WTC11 (cell line): ENCODE measurements around the gene ESYT3.

Experiments used
- AFF4 ChIP-seq: sonication (generic); formaldehyde crosslinking; IDR thresholded peaks from 2 replicates; pipeline ENCODE4 v1.8.1; 2023; ENCODE audit warnings: mild to moderate bottlenecking, missing genetic modification reagents, borderline replicate concordance
- CREB1 ChIP-seq: sonication (generic); formaldehyde crosslinking; IDR thresholded peaks from 2 replicates; pipeline ENCODE4 v1.8.0; 2023; ENCODE audit warnings: mild to moderate bottlenecking, missing genetic modification reagents
- CTCF ChIP-seq: fragments of 200-600 bp; IDR thresholded peaks from 2 replicates; pipeline ENCODE4 v1.8.0; 2022; ENCODE audit warnings: antibody characterized with exemption
- E2F1 ChIP-seq: sonication (generic); formaldehyde crosslinking; IDR thresholded peaks from 2 replicates; pipeline ENCODE4 v1.8.0; 2022; ENCODE audit warnings: mild to moderate bottlenecking, missing genetic modification reagents
- ERG ChIP-seq: fragments of 250-450 bp; sonication (Bioruptor Pico); IDR thresholded peaks from 2 replicates; pipeline ENCODE4 v1.8.0; 2021; ENCODE audit warnings: mild to moderate bottlenecking
- FOXJ3 ChIP-seq: sonication (generic); formaldehyde crosslinking; IDR thresholded peaks from 2 replicates; pipeline ENCODE4 v1.9.0; 2021; ENCODE audit warnings: missing genetic modification reagents, mild to moderate bottlenecking, borderline replicate concordance
- HMGXB4 ChIP-seq: sonication (generic); formaldehyde crosslinking; IDR thresholded peaks from 2 replicates; pipeline ENCODE4 v1.8.1; 2023; ENCODE audit warnings: mild to moderate bottlenecking, moderate library complexity, missing genetic modification reagents
- IRF2 ChIP-seq: sonication (generic); formaldehyde crosslinking; IDR thresholded peaks from 2 replicates; pipeline ENCODE4 v1.8.0; 2022; ENCODE audit warnings: low read depth, missing genetic modification reagents, borderline replicate concordance
- KAT7 ChIP-seq: sonication (generic); formaldehyde crosslinking; IDR thresholded peaks from 2 replicates; pipeline ENCODE4 v1.8.1; 2023; ENCODE audit warnings: missing genetic modification reagents, mild to moderate bottlenecking, borderline replicate concordance
- MAX ChIP-seq: sonication (generic); formaldehyde crosslinking; IDR thresholded peaks from 2 replicates; pipeline ENCODE4 v1.8.0; 2022; ENCODE audit warnings: mild to moderate bottlenecking, missing genetic modification reagents
- TEAD1 ChIP-seq: sonication (generic); formaldehyde crosslinking; IDR thresholded peaks from 2 replicates; pipeline ENCODE4 v1.8.0; 2022; ENCODE audit warnings: mild to moderate bottlenecking, missing genetic modification reagents
- USF2 ChIP-seq: sonication (generic); formaldehyde crosslinking; IDR thresholded peaks from 2 replicates; pipeline ENCODE4 v1.8.1; 2023; ENCODE audit warnings: mild to moderate bottlenecking, missing genetic modification reagents, moderate library complexity

GRCh38 chr3:138507524-138507923 is 73.1 kb downstream of the ESYT3 start:
- TF ChIP-seq USF2 (CRISPR knock-in tag) (no peak), AFF4 (no peak), CTCF (no peak), HMGXB4 (CRISPR knock-in tag) (no peak), FOXJ3 (CRISPR knock-in tag) (no peak), MAX (CRISPR knock-in tag) (no peak), TEAD1 (no peak), ERG (CRISPR knock-in tag) (no peak), CREB1 (CRISPR knock-in tag) (no peak), KAT7 (CRISPR knock-in tag) (no peak), E2F1 (CRISPR knock-in tag) (no peak), IRF2 (no peak)
